ENCODE results near the gene LTK.

DNA sequence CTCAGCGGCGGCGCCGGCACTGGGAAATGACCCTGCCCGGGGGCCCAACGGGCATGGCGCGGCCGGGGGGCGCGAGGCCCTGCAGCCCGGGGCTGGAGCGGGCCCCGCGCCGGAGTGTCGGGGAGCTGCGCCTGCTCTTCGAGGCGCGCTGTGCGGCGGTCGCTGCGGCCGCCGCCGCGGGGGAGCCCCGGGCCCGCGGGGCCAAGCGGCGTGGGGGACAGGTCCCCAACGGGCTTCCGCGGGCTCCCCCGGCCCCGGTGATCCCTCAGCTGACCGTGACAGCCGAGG, 19.8 kb downstream of the LTK start:
- TF ChIP-seq, protein P1, sequence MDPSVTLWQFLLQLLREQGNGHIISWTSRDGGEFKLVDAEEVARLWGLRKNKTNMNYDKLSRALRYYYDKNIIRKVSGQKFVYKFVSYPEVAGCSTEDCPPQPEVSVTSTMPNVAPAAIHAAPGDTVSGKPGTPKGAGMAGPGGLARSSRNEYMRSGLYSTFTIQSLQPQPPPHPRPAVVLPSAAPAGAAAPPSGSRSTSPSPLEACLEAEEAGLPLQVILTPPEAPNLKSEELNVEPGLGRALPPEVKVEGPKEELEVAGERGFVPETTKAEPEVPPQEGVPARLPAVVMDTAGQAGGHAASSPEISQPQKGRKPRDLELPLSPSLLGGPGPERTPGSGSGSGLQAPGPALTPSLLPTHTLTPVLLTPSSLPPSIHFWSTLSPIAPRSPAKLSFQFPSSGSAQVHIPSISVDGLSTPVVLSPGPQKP (IDR thresholded peaks at IDR 0.05; ENCODE audit: borderline replicate concordance, low read depth, low read length) = no peak
- TF ChIP-seq POLR2A (IDR thresholded peaks at IDR 0.05; ENCODE audit: low read depth, low read length) (no peak), RCOR1 (IDR thresholded peaks at IDR 0.05; ENCODE audit: insufficient replicate concordance, low read length) (no peak), CEBPB (IDR thresholded peaks at IDR 0.05; ENCODE audit: low read depth, low read length) (no peak), CHD1 (IDR thresholded peaks at IDR 0.05; ENCODE audit: low read depth, low read length) (no peak), MAZ (IDR thresholded peaks at IDR 0.05; ENCODE audit: borderline replicate concordance, low read depth, low read length) (no peak), FOS (IDR thresholded peaks at IDR 0.05; ENCODE audit: low read depth, low read length) (no peak), RFX5 (IDR thresholded peaks at IDR 0.05; ENCODE audit: low read depth, low read length) (no peak), RAD21 (IDR thresholded peaks at IDR 0.05; ENCODE audit: low read length) (no peak), SMC3 (IDR thresholded peaks at IDR 0.05; ENCODE audit: low read depth, low read length) (no peak), BHLHE40 (IDR thresholded peaks at IDR 0.05; ENCODE audit: low read depth, low read length) (no peak), NFE2L2 (IDR thresholded peaks at IDR 0.05; ENCODE audit: low read depth, low read length) (no peak)
- TF ChIP-seq, protein P2, sequence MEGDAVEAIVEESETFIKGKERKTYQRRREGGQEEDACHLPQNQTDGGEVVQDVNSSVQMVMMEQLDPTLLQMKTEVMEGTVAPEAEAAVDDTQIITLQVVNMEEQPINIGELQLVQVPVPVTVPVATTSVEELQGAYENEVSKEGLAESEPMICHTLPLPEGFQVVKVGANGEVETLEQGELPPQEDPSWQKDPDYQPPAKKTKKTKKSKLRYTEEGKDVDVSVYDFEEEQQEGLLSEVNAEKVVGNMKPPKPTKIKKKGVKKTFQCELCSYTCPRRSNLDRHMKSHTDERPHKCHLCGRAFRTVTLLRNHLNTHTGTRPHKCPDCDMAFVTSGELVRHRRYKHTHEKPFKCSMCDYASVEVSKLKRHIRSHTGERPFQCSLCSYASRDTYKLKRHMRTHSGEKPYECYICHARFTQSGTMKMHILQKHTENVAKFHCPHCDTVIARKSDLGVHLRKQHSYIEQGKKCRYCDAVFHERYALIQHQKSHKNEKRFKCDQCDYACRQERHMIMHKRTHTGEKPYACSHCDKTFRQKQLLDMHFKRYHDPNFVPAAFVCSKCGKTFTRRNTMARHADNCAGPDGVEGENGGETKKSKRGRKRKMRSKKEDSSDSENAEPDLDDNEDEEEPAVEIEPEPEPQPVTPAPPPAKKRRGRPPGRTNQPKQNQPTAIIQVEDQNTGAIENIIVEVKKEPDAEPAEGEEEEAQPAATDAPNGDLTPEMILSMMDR (conservative IDR thresholded peaks at IDR 0.05; ENCODE audit: low read depth, low read length) = no peak
- TF ChIP-seq, protein P3, sequence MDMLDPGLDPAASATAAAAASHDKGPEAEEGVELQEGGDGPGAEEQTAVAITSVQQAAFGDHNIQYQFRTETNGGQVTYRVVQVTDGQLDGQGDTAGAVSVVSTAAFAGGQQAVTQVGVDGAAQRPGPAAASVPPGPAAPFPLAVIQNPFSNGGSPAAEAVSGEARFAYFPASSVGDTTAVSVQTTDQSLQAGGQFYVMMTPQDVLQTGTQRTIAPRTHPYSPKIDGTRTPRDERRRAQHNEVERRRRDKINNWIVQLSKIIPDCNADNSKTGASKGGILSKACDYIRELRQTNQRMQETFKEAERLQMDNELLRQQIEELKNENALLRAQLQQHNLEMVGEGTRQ (IDR thresholded peaks at IDR 0.05; ENCODE audit: low read depth, low read length) = no peak

All from IMR-90 (cell line).